Activated effector memory CD4-positive, alpha-beta T cell treated with anti-CD3 and anti-CD28 coated beads, Interleukin-2, amount 50 U/mL, for 16 hours (primary cell): ENCODE measurements around the gene PDXDC1.
"Not testable (repeated sequence)": the region's sequence is repeated elsewhere in the genome, so short reads cannot be mapped to it uniquely, and the experiment has no call there.

Source experiments
- DNase-seq: peaks from one replicate; pipeline ENCODE4 v3.0.0-alpha.2; 2020

Gene PDXDC1

DNA sequence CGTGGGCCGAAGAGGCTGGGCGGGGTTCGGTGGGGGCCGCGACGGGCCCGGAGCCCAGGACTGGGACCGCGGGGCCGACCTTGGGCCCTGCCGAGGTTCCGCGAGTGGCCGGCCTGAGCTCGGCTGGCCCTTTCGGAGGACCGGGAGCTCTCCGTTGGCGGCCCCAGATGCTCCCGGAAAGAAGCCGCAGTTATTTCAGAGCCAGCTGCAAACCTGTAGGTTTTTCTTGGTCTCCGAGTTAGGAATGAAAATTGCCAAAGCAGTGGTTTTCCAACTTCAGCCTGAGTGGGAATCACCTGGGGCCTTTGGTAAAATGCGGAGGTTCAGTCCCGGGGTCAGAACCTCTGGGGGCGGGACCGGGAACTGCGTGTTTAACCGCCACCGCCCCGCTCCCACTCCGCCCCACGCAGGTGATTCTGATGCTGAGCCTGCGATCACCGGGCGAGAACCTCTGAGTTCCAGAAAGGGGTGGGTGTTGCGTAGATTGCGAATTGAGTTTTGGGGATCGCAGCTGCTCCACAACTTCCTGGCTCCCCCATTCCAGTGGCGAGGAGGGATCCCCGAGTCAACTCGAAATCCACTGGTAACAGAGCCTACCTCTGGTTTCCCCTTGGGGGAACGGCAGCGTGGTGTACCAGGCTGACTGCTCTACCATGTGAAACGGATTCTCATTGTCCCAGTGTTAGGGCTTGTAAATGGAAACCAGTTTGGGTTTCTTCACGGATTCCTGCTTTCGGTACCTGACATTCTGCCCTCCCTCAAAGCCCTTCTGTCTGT lies 780 bp downstream of the PDXDC1 start:
- DNase-seq = peak; percentile 89

DNA sequence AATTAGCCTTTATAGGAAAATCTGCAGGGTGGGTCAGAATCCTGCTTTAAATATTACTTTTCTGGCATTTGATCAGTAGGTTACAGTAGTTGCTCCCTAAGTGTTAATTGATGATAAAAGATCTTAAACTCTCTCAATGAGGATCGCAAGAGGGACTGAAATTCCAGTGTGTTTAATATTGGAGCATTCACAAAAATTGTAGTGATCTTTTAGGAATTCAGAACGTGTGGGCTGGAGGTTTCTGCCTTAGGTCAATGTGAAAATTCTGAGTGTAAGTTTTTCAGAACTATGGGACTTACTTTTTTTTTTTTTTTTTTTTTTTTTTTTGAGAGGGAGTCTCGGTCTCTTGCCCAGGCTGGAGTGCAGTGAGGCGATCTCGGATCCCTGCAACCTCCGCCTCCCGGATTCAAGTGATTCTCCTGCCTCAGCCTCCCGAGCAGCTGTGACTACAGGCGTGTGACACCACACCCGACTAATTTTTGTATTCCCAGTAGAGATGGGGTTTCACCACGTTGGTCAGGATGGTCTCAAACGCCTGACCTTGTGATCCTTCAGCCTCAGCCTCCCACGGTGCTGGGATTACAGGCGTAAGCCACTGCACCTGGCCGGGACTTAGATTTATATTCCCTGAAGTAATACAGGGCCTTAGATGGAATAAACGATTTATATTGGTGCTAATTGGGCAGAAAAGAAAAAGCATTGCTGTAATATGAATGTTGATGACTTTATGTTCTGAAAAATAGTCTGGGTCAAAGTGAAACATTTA lies 2.3 kb downstream of the PDXDC1 start:
- not testable (repeated sequence) for DNase-seq

DNA sequence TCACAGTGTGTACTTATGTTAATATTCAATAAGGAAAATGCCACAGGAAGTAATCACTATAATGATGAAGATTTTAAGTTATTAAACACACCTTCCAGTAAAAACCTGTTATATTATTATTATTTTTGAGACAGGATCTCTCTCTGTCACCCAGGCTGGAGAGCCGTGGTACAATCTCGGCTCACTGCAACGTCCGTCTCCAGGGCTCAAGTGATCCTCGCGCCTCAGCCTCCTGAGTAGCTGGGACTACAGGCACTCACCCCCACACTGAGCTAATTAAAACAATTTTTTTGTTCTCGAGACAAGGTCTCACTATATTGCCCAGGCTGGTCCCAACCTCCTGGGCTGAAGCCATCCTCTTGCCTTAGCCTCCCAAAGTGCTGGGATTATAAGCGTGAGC lies 3.5 kb downstream of the PDXDC1 start:
- DNase-seq = not testable (repeated sequence)

DNA sequence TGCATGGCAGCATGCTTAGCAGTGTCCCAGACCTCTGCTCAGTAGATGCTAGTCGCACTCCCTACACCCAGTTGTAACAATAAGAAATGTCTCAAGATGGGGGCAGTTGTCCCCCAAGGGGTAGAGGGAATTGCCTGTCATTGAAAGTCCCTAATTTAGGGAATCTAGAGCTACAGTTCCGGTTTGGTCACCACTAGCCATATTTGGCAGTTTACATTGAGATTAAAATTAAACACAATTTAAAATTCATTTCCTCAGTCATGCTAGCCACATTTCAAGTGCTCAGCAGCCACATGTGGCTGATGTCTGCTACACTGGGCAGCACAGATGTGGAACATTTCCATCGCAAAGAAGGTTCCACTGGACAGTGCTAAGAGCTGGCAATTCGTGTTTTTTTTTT lies 4.1 kb downstream of the PDXDC1 start:
- DNase-seq = not testable (repeated sequence)

DNA sequence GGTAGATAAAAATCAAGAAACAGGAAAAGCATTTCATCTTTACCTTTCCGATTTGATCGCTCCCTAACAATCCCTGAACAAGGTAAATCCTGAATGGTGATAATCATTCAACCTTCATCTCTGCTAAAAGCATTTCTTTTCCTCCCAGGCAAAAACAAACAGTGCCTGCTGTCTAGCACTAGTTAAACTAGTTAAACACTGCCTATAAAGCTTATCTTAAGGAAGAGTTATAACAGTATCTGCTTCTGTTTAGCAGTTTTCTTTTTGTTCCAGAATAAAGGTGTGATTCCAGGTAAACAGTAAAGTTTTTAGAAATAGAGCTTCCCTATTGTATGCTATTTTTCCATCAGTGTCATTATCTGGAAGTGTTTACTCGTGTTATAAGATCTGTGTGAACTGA lies 6.4 kb downstream of the PDXDC1 start:
- not testable (repeated sequence) for DNase-seq

DNA sequence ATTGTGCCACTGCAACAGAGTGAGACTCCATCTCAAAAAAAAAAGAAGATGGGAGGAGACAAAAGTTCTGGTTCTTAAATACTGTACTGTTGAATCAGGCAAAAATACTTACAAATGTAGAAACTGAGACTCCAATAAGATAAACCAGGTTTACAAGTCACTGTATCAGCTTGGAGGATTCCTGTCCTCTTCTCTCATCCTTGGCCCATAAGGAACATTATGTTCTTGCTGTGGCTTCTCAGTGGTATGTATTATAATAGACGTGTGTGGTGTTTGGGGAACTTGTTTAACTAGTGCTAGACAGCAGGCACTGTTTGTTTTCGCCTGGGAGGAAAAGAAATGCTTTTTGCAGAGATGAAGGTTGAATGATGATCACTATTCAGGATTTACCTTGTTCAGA lies 7.7 kb downstream of the PDXDC1 start:
- DNase-seq = not testable (repeated sequence)

DNA sequence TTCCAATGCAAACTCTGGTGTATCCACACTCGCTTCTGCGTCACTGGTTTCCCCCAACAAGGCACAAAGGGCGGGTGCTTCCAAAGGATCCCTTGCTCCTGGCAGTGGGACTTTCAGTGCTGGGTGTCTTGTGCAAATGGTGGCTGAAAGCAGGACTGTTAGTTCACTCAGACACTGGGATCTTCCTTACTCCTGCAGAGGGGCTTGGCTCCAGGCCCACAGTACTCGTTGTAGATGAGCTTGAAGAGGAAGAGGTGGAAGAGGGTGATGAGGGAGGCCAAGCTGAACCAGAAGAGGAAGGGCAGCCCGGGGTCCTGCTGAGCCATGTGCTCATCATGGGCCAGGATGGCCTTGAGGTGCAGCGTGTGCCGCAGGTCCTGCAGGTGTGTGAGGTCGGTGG lies 13.3 kb downstream of the PDXDC1 start:
- not testable (repeated sequence) for DNase-seq

DNA sequence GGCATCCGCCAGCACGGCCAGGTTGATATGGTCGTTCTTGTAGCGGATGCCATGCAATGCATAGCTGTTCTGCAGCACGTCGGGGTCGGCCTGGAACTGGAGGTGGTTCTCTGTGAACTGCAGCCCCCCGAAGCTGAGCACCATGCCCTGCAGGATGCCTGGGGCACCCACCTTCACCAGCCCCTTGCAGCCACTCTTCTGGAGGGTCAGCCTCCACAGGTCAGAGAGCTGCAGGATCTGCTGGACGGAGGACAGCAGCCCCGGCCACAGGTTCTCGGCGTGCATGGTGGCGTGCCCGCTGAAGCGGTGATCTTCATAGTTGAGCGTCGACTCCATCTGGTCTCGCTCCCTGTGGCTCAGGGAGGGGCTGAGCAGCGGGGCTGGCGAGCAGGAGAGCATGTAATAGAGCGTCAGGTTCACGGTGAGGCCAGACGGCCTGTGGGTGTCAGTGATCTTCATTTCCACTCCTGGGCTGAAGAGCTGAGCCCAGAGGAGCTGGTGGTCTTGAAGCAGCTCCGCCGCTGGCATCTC lies 13.9 kb downstream of the PDXDC1 start:
- not testable (repeated sequence) for DNase-seq

DNA sequence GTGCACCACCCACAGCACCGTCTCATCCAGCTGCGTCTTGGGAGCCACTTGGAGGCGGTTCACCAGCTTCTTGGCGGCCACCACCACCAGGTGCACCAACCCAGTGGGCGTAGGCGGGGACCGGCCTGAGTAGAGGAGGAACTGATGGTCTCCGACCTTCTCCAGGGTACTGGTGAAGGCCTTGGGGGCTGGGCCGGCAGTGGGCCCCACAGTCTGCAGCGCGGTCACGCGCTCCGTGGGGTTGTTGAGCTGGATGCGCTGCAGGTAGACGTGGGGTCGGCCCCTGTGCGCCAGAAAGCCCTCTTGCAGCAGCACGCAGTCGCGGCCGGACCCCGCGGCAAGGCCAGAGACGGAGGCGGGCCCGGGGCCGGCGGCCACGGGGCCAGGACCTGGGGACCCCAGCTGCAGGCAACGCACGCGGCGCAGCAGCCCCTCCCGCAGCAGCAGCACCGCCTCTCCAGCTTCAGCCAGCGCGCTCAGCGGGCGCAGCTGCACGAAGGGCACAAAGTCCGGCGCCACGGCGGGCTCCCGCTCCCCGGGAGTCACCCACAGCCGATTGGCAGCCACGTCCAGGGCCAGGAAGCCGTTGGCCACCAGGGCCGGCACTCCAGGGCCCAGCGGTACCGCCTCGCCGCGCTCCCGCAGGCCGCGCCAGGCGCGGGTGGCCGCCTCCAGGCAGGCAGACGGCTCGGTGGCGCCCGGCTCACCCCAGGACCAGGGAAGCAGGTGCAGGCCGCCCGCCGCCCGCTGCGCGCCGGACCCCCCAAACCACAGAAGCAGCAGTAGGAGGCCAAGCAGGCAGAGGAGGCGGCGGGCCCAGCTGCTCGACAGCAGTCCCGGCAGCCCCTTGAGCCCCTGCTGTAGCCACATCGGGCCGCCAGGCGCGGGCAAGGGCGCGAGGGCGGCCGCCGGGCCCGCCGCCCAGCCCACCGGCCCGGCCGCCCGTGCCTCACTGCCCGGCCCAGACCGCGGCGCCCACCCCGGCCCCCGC lies 14.8 kb downstream of the PDXDC1 start:
- not testable (repeated sequence) for DNase-seq

DNA sequence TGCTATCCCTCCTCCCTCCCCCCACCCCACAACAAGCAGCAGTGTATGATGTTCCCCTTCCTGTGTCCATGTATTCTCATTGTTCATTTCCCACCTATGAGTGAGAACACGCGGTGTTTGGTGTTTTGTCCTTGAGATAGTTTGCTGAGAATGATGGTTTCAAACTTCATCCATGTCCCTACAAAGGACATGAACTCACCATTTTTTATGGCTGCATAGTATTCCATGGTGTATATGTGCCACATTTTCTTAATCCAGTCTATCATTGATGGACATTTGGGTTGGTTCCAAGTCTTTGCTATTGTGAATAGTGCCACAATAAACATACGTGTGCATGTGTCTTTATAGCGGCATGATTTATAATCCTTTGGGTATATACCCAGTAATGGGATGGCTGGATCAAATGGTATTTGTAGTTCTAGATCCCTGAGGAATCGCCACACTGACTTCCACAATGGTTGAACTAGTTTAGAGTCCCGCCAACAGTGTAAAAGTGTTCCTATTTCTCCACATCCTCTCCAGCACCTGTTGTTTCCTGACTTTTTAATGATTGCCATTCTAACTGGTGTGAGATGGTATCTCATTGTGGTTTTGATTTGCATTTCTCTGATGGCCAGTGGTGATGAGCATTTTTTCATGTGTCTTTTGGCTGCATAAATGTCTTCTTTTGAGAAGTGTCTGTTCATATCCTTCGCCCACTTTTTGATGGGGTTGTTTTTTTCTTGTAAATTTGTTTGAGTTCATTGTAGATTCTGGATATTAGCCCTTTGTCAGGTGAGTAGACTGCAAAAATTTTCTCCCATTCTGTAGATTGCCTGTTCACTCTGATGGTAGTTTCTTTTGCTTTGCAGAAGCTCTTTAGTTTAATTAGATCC lies 18.7 kb downstream of the PDXDC1 start:
- DNase-seq = not testable (repeated sequence)

DNA sequence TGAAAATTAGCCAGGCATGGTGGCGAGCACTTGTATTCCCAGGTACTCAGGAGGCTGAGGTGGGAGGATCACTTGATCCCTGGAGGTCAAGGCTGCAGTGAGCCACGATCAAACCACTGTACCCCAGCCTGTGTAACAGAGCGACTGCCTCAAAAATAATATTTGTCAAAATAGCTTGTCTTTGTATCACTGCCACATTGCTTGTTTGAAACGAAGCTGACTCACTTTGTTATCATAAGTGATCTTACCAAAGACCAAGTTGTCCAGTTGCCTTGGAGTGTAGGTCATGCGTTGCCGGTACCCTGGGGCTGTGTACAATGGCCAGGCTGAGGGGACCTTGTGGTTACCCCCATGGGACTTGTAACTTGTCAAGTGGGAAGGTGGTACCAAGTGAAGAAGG lies 21.9 kb downstream of the PDXDC1 start:
- not testable (repeated sequence) for DNase-seq

DNA sequence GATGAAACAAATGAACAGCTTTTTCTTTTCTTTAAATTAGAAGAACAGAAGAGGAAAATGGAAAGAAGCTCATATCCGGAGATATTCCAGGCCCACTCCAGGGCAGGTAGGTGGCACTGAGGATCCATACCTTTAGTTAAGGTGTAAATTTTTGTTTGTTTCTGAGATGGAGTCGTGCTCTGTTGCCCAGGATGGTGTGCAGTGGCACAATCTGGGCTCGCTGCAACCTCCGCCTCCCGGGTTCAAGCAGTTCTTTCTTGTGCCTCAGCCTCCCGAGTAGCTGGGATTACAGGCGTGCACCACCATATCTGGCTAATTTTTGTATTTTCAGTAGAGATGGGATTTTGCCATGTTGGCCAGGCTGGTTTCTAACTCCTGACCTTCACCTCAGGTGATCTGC lies 23.5 kb downstream of the PDXDC1 start:
- DNase-seq = not testable (repeated sequence)

DNA sequence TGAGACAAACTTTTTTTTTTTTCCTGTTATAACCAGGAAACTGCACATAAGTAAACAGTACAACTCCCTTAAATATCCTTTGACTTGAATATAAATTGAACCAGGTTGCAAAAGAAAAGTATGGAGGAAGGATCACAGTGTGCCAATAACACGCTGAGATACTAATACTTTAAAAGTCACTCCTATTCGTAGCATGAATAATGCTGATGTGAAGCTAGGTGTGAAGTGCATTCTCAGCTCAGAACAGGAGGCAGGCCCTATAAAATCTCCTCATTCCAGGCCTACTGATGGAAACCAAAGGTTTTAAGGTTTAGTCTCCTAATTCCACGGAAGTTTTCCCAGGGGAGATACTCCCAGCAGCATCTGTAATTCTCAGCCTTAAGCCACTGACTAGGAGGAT lies 25.0 kb downstream of the PDXDC1 start:
- DNase-seq = not testable (repeated sequence)

DNA sequence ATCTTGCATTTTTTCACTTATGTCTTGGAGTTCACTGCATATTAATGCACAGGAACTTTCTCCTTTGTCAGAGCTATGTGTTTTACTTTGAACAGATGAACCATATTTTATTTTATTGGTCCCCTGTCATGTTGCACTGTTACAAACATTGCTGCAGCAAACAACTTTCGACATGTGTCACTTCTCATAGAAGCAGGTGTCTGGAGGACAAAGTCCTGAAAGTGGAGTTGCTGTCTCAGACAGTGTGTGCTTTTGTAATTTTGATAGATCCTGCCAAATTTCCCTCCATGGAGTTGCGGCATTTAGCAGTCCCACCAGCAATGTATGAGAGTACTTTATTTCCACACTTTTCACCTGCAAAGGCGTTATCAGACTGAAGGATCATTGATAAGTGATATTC lies 27.6 kb downstream of the PDXDC1 start:
- DNase-seq = not testable (repeated sequence)

DNA sequence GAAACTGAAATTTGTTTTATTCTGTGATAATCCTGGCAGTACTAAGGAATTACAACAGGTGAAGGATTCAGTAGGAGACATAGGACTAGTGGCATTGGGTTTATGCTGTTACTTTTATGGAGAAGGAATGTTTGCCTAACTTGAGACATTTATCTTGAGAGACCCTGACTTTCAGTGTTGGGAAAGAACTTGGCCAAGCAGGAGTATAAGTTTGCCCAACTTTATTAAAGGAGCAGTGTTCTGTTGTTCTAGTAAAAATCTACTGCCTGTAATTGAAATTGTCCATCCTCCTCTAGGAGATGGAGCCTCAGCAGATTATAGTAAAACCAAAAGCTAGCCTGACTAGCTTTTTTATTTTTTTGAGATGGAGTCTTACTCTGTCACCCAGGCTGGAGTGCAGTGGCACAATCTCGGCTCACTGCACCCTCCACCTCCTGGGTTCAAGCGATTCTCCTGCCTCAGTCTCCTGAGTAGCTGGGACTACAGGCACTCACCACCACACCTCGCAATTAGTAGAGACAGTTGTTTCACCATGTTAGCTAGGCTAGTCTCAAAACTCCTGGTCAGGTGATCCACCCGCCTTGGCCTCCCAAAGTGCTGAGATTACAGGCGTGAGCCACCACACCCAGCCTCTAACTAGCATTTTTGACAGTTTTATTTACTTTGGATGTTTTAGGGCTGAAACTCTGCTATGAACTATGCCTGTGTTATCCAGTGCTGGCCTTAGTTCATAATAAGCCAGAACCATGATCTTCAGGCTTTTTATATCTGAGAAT lies 30.7 kb downstream of the PDXDC1 start:
- DNase-seq = not testable (repeated sequence)

DNA sequence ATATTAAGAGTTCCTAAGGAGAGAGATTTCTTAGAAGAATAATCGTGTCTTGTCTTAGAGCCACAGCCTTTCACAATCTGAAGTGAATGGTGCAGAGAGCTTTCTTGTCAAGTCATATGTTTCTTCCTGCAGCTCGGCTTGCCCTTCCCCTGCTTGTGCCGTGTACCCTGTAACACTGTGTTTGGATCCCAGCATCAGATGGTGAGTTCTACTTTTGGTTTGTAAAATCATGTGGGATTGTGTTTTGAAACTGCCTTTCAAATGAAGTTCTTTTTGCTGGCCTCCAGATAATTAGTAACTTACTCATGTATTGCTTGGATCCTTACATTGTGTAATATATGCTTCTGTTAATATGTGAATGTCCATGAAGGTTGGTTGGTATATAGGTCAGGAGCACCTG lies 33.8 kb downstream of the PDXDC1 start:
- DNase-seq = not testable (repeated sequence)

DNA sequence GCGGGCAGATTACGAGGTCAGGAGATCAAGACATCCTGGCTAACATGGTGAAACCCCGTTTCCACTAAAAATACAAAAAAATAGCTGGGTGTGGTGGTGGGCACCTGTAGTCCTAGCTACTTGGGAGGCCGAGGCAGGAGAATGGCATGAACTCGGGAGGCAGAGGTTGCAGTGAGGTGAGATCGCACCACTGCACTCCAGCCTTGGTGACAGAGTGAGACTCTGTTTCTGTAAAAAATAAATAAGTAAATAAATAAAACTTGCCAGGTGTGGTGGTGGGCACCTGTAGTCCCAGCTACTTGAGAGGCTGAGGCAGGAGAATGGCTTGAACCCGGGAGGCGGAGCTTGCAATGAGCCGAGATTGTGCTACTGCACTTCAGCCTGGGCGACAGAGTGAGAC lies 38.1 kb downstream of the PDXDC1 start:
- DNase-seq = not testable (repeated sequence)

DNA sequence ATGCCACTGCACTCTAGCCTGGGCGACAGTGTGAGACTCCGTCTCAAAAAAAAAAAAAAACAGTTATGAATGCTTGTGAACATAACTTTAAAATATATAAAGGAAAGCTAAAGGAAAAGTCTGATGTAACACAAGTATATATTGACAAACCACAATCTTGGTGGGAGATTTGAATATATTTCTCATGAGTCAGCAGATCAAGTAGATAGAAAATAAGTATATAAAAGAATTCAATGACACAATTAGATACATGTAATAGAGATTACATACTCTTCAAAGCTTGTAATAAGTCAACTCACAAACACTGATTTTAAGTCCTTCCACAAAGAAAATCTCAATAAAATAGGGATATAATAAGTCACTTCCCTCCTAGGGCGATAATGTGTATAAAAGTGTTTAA lies 40.8 kb downstream of the PDXDC1 start:
- not testable (repeated sequence) for DNase-seq

DNA sequence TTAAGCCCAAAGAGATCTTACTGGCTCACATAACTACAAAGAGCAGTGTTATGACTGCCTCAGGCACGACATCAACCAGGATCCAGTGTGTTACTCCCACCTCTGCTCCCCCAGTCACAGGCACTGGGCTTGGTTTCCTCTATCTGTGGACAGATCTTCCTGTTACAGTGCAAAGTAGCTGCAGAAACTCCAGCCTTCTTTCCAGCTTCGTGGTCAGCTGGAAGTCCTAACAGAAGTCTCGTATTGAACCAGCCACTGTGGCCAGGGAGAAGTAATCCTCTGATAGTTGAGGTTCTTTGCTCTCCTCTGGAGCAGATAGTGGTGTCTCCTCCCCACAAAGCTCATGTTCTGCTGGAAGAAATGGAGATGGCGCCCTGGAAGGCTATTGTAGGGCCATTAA lies 41.5 kb downstream of the PDXDC1 start:
- DNase-seq = not testable (repeated sequence)

DNA sequence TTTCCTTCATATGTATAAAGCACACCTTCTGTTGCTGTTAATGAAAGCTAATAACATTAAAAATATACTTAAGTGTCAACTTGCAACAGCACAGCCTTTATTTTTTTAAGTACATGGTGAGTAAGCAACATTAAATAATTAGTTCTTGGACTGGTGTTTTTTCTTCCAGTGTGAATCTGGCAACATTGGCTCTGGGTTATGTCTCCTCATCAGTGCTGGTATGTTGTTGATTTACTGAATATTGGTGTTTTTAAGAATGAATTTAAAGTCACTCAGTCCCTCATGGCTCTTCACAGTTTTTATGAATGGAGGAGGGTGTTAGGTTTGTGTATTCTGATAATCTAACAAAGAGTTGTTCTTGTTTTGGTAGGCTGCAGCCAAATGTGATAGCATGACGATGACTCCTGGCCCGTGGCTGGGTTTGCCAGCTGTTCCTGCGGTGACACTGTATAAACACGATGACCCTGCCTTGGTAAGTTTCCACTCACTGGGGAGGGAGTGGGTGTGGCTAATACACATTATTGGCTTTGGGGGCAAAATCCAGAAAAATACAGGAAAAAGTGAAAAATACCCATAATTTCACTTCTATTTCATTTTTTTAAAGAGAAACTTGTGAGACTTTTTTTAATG lies 42.2 kb downstream of the PDXDC1 start:
- not testable (repeated sequence) for DNase-seq
